NCI-H82 treated with DMSO at 0.1 percent for 48 hours (cell line): ENCODE measurements around the gene AP2B1.
"Not testable (repeated sequence)": the region's sequence is repeated elsewhere in the genome, so short reads cannot be mapped to it uniquely, and the experiment has no call there.

Experiments
- DNase-seq: peaks from one replicate; lab custom pipeline; 2025; ENCODE audit not compliant: unreplicated experiment; lab: John Stamatoyannopoulos, UW

The AP2B1 gene

DNA sequence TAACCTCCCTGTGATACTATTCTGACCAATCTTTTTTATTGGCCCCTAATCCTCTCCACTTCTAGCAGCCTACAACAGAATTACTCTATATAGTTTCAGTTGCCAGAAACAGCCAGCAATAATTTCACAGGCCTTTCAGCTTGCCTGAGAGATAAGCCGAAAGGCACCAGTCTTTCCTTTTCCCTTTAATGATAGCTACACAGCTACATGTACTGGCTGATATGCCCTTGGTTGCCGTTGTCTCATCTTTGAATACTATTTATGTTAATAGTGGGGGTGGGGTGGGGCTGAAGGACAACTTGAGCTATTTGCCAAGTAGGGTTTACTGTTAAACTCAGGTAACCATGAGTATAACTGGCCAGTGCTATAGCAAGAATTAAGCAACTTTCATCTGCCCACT lies 108.5 kb downstream of the AP2B1 start:
- DNase-seq, result no peak

DNA sequence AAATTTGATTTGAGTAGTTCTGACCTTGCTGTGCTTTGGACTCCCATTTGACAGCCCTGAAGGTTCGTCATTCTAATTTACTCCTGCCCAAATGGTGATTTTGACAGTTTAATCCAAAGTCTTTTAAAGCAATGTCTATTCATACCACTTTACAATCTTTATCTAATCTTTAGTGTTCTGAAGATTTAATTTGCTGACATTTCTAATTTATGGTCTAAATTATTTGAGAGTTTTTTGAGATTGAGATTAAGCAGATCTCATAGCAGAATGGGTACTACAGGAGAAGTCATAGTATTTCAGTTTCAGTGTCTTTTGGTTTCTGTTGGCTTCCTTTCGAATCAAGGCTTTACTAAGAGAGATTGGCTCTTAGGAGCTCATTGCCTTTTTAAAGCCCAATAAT lies 111.7 kb downstream of the AP2B1 start:
- no peak for DNase-seq

DNA sequence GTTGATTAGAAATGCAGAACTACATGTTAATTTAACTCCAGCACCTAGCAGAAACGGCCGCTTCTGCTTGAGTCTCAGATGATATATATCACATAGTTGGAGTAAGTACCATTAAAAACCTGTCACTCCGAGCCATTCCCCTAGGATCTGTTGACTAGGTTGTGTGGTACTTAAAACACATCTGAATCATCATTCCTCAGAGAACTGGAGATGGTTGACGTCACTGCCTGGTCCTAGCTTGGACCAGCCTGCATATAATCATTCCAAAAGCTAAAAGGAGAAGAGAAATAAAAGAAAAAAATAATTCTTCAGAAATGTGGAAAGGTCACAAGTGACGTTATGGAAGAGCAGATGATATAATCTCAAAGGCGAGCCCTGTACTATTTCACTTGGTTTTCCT lies 113.0 kb downstream of the AP2B1 start:
- DNase-seq, result no peak

DNA sequence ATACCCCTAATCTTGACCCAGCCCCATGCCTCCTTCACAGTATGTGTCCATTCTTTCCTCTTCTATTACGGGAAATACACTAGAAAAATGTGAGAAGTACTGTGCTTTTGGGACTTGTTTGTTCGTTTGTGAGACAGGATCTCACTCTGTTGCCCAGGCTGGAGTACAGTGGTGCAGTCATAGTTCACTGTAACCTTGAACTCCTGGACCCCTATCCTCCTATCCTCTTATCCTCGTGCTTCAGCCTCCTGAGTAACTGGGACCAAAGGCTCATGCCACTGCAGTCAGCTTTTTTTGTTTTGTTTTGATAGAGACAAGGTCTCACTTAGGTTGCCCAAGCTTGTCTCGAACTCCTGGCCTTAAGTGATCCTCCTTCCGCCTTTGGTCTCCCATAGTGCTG lies 114.4 kb downstream of the AP2B1 start:
- DNase-seq, result no peak

DNA sequence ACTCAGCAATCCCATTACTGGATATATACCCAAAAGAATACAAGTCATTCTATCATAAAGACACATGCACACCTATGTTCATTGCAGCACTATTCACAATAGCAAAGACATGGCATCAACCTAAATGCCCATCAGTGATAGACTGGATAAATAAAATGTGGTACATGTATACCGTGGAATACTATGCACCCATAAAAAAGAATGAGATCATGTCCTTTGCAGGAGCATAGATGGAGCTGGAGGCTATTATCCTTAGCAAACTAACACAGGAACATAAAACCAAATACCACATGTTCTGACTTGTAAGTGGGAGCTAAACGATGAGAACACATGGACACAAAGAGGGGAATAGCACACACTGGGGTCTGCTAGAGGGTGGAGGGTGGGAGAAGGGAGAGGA lies 116.2 kb downstream of the AP2B1 start:
- DNase-seq, result not testable (repeated sequence)

DNA sequence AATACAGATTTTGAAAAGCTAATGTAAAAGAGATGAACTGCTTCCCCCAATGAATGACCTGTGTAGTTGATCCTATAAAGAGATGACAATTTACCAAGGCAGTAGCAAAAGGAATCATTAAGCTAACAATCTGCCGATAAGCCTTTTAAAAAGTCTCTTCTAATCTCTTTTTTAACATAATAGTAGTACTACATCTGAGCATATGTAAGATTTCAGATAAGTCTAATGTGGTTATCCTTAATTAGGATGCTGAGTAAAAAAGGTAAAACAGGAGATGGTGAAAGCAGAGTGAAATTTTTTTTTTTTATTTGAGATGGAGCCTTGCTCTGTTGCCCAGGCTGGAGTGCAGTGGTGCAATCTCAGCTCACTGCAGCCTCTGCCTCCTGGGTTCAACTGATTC lies 118.1 kb downstream of the AP2B1 start:
- peak; percentile 22 for DNase-seq

DNA sequence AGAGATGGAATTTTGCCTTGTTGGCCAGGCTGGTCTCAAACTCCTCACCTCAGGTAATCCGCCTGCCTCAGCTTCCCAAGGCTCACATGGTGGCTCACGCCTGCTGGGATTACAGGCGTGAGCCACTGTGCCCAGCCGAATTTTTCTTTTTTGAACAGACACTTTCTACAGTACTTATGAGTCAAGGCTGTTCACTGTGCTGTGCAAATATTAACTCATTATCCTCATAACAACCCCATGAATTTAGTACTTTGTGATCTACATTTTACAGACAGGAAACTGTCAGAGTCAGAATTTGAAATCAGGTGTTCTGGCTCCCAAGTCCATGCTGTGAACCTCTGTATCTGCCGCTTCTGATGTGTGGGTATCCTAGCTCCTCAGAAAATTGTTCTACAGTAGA lies 118.6 kb downstream of the AP2B1 start:
- no peak for DNase-seq

DNA sequence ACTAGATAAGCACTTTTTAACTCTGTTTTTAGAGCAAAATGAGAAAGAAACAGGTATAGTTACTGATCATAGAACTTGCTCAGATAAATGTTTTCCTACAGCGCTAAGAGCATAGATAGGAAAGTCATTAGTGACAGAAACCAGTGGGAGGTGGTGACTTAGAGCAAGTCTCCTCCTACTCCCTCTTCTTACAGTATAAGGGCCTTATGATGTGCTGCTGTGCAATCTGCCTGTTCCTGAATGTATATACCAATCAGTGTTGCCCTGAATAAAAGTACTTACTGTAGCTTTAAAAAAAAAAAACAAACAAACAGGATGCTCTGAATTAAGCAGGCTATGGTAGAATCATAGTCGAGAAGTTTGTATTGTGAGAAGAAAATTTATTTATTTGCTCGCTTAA lies 121.0 kb downstream of the AP2B1 start:
- DNase-seq, result no peak

DNA sequence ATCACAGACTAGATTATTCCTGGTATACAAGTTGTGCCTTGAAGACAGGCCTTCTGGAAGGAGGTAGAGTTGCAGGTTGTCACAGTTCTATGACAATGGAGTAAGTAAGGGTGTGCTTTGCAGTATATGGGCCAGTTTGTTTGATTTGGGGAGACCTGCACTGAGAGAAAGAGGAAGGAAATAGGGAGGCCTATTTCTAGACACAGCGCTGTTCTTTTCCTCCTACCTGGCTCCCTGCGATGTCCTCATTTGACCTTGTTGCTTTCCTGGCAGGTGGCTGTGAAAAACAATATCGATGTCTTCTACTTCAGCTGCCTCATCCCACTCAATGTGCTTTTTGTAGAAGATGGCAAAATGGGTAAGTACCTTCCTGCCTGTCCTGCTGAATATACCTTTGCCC lies 121.8 kb downstream of the AP2B1 start:
- DNase-seq, result no peak

DNA sequence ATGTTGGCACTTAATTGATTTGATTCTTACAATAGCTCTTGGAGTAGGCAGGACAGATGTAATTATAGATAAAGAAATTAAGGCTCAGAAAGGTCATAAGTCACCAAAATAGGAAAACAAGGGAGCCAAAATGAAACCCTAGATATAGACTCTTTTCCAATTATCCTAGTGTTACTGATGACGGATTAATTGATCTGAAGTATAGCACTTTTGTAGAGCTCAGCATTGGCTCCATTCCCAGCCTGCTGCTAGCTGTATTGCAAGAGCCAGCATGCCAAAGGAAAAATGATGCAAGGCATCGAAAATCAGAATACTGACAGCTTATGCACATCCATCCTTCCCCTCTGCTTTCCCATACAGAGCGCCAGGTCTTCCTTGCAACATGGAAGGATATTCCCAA lies 122.8 kb downstream of the AP2B1 start:
- DNase-seq, result no peak

DNA sequence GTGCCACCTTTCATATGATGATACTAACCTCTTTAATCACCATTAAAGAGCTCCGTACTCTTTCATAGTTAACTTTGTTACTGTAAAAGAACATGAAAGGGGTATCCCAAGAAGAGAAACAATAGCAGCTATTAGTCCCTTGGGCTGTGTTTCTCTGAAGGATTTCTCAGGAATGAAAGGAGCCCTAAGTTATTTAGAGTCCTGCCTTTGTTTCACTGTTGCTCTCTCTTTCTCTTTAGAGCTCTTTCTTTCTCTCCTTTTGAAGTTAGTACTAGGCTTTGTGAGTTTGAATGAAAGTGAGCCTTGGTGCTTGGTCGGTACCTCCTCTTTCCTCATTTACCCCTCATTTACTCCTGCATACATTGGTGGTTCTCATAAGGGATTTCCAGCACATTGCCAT lies 123.8 kb downstream of the AP2B1 start:
- DNase-seq, result no peak

DNA sequence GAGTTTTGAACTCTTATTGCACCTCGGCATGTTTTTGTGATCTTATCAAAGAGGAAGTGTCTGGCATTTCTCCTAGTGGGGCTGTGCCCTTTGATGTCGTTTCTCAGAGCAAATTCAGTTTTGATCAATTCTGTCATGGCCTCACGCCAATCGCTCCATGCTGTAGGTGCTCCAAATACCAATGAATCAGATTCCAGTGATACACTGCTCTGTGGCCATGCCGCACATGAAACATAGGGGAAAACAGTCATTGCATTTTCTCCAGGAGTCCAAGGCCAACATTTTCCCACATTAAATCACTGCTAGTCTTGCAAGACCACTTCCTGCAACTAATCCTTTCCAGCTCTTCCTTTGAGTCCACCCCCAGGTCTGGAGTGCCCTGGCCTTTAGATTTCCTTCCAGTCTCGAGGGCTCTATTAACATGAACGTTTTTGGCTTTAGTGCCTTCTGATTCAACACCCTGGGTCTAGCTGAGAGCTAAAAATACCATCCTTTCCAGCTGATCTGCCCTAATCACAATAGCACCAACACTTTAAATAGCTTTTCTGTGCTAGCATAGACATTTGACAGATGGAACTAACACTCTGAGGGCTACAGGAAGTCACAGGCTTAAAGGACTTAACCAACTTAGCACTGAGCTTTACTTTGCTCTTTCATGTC lies 126.1 kb downstream of the AP2B1 start:
- DNase-seq, result peak; percentile 81

DNA sequence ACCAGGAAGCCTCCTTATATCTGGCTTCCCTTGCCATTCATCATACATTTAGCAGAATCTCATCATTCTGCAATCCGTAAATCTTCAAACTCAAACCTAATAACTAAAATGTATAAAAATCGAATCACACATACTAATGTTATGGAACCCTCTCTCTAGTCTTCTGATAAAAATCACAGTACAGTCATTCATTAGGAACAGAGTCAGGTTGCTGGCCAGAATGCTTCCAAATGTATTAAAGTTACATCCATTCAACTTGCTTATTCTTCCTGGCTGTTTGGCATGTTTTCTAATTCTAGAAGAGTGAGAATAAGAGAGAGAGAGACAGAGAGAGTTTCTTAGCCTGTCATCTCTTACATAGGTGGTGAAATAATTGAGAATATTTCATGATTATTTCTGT lies 127.9 kb downstream of the AP2B1 start:
- DNase-seq, result no peak

DNA sequence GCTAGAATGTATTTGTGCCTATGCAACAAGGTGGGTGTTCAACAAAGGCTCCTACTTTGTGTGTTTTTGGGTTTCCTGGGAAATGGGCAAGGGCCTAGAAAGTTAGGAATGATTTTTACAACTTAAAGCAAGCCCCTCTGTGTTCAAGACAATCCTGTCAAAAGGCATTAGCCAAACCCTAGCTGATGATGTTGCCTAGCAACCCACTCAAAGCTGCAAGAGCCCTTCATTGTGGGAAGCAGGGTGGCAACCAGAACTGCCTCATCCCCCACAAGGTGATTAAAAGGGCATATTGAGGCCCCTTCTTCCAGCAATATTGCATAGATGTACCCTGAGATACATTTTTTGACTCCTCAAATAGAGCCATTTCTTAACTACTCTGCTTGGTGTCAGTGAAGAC lies 128.3 kb downstream of the AP2B1 start:
- DNase-seq, result peak; percentile 21

DNA sequence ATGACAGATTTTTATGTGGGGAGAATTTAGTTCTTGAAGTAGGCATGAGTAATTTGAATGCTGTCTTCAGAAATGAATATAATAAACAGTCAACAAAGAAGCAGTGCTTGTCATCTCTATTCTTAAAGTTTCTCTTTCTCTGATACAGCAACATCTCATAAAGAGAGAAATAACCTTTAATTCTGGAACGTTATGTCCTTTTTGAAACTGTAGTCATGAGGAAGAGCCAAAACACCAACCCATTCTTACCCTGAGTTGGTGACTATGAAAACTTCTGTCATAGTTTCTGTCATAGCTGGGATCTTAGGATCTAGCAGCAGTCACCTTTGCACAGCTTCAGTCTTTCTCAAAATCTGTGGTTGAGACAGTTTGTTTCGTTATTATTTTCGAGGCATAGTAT lies 129.1 kb downstream of the AP2B1 start:
- DNase-seq, result no peak

DNA sequence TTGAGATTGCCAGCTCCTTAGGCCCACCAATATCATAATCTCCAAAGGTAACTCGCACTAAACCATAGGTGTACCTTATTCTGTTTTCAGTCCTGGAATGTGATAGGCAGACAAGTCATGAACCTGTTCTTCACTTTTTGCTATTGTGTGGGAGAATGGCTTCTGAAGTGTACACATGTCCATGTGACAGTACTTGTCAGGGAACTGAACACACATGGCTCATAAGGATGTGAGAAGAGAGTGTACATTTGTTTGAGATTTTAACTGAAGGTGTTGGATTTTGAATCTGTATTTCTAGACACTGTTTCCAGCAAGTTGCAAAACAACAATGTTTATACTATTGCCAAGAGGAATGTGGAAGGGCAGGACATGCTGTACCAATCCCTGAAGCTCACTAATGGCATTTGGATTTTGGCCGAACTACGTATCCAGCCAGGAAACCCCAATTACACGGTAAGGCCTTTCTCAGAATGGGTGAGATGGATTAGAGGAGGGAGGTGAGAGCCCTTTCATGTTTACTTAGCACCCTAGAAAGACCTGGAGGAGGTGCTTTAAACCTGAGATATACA lies 129.9 kb downstream of the AP2B1 start:
- DNase-seq, result no peak

DNA sequence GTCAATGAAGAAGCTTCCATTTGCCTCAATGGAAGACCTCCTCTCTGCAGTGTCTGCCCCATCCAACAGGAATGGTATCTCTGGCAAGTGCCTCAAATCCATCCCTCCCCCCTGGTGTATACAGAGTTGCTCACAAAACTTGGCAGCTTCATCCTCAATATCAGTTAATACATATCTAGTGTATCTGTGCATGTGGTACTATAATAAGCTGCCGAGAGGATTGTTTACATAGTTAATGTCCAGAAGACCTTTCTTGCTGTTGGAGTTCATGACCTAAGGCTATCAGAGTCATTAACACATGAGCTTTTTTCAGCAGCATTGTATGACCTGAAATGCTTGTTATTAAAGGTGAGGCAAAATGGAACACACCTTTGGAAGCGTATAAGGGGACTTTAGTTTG lies 130.4 kb downstream of the AP2B1 start:
- DNase-seq, result no peak

DNA sequence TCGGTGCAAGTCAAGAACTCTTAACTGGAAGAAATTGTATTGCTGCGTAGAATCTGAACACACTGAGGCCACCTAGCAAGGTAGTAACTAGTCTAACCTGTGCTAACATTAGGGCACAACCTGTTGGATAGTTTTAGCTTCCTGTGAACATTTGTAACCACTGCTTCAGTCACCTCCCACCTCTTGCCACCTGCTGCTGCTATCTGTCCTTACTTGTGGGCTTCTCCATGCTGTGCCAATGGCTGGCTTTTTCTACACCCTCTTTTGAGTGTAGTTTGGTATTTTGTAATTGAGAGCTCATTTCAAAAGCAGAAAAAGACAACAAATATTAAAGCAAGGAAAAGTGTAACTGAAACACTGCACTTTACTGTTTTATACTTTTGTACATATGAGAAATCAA lies 136.6 kb downstream of the AP2B1 start:
- no peak for DNase-seq

DNA sequence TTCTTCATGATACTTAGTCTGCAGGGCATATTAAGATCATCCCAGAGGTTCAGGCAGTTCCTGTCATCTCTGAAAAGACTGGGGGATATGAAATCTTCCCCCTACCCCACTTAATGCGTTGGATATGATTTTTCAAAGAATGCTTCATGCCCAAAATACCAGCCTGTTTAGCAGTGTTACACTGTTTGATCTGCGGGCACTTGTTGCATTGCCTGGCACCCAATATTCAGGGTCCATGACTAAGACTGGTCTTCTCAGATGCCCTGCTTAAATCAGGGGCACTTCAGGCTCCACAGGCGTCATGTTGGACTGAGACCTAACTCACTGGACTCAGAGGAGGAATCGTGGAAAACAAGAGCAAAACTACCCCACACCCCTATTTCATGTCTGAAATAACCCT lies 137.9 kb downstream of the AP2B1 start:
- DNase-seq, result no peak

DNA sequence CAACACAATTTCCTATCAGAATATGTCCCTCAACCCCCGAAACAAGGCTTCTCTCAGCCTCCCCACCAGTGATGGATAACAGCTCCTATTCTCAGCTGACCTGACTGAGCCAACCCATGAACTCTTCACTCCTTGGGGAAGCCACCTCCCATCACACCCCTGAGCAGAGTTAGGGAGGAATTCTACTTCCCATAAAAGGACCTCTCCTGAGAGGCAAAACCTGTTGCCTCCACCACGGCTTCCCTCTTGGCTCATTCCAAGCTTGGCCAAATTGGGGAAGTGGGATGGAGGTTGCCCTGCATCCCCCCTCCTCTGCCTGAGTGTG lies 138.6 kb downstream of the AP2B1 start:
- no peak for DNase-seq

DNA sequence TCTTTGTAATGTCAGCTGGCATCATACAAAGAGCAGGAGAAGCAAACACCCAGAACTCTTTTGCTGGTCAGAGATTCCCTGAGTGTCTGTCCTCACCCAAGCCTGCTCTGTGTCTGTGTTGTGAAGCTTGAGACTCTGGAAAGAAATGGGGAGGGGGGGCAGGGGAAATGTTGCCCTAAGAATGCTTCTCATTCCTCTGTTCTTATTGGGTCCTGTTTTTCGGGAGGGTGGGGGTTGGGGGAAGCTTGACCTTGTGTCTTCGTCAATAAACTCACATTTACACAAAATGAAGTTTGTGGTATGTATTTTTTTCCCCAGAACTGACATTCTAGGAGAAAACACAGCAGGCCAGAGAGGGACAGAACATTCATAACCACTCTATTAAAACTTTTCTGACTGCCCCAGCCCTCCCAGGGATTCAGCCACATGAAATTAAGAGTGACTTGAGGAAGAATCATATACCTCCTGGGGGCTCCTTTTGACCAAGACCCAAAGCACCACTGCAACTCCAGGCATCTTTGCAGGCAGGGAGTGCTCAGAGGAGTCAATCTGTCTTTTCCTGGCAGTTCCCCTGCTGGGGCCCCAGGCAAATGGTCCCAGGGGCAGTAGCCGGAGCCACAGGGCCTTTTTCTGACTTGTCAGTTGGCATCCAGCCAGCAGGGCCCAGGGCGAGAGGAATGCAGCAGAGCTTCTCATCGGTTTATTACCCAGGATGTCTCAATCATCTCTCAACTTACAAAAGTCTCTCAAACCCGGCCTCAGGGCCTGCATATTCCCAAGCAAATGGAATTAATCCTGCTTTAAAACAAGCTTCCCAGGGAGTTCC lies 139.2 kb downstream of the AP2B1 start:
- DNase-seq, result peak; percentile 82

DNA sequence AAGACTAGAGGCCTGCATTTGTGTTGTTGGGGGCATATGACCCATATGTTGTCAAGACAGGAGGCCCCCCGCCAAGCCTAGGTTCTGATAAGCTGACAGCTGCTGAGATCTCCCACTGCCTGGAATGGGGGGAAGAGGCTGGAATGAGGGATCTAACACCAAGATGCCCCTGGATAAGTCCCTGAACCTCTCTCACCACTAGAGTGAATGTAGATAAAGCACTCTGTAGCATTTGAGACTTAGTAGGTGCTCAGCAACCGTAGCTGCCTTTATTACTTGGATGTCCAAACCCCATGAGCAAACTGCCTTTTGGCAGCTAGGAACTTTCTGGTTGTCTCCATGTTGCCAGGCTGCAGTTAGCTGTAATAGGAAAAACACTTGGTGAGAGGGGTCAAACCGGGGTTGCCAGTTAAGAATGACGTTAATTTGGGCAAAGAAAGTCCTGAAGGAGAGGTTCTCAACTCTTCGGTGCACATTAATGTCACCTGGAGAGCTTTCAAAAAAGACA lies 139.9 kb downstream of the AP2B1 start:
- no peak for DNase-seq
